Measurements from ENCODE around the gene TMEM98.
"Not testable (repeated sequence)": the region's sequence is repeated elsewhere in the genome, so short reads cannot be mapped to it uniquely, and the experiment has no call there.

The TMEM98 gene

DNA sequence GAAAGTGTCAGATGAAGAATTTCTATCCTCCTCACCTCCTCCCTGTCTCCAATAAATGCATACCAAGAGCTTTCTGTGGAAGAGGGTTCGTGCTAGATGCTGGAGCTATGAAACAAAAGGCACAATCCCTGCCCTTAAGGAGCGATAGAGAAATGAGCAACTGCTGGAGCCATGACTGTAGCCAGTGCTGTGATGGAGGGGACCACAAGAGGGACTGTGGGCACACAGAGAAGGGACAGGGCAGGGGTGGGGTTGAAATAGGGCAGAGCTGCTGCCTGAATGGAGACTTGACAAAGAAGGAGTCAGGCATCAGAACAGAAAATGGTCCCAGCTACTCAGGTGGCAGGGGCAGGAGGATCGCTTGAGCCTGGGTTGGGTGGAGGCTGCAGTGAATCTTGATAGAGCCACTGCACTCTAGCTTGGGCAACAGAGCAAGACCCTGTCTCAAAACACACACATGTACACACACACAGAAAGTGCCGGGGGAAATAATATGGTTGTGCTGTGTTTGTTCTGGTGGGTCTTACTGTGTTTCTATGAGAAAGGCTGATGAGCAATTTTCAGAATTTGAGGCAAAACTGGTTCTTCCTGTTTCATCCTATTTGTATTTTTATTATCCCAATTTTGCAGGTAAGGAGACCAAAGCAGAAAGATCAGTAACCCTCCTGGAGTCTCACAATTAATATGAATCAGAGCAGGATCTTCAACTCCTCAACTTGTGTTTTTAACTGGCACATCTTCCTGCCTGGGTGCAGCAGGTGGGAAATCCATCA is 16.5 kb downstream of the TMEM98 start:
- DNase-seq, result no peak

DNA sequence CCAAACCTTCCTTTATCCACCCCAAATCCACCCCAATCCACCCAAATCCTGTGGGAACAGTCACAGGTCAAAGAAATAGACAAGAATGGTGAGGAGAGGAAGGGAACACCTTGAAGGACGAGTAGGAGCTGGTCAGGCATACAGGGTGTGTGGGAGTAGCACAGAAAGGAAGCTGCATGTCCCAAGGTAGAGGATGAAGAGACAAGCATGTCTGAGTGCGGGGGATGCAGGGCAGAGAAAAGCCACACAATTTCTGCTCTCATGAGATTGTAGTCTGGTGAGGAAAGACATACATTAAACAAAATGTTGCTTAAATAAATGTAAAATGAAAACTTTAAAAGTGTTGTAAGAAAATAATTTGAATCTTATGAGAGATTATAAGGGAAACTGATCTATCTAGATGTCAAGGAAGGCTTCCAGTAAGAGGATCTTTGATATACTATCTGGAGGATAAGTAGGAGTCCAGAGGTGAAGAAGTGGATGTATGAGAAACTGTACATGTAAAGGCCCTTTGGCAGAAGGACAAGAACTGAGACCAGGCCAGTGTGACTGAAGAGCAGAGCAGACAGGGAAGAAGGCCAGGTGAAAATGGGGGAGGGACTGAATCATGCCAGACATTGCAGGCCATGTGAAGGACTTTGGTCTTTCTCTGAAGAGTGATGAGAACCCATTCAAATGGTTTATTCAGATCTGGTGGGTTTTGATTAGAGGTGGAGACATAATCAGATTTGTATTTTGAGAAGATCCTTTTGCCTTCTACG is 18.6 kb downstream of the TMEM98 start:
- no peak for DNase-seq

DNA sequence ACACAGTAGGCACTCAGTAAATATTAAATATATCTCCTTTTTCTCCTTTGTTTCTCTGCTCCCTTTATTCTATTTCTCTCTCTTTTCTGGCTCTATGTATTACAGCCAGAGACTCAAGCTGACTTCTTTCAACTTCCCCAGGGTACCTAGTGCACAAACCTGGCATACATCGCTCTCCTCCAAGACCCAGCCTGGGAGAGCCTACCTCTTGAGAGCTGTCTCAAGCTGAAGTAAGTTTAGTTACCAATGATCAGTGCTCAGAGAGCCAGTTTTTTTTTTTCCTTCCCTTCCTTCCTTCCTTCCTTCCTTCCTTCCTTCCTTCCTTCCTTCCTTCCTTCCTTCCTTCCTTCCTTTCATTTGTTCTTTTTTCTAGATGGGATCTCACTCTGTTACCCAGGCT is 19.8 kb downstream of the TMEM98 start:
- no peak for DNase-seq

DNA sequence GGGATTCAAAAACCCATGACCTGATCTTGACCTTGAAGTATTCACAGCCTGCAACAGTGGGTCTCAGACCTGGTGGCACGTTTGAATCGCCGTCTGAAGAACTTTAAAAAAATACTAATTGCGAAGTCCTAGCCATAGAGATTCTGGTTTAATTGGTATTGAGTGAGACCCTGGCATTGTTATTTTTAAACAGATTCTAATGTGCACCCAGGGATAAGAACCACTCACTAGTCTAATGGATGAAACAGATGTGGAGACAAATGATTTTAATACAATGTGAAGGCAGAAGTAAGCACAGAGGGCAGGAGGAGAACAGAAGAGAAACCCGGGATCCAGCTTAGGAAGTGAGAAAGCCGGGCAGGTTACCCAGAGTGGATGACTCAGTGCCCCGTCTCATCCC is 21.2 kb downstream of the TMEM98 start:
- DNase-seq, result no peak

DNA sequence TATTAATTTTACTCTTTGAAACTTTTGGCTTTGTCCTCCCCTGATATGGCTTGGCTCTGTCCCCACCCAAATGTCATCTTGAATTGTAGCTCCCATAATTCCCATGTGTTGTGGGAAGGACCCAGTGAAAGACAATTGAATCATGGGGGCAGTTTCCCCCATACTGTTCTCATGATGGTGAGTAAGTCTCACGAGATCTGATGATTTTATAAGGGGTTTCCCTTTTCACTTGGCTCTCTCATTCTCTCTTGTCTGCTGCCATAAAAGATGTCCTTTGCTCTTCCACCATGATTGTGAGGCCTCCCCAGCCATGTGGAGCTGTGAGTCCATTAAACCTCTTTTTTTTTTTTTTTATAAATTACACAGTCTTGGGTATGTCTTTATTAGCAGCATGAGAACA is 24.5 kb downstream of the TMEM98 start:
- DNase-seq, result not testable (repeated sequence)

DNA sequence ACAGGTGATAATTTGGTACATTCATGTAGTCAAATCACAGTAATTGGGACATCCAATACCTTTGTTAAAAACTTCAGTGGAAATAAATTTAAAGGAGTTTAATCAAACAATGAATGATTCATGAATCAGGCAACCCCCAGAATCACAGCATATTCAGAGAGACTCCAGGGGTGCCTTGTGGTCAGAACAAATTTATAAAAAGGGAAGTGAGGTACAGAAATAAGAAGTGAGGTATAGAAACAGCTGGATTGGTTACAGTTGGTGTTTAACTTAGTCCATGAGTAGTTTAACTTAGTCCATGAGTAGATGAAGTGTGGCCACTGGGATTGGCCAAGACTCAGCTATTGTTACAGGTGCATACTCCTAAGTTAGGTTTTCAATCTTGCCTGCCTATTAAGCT is 25.1 kb downstream of the TMEM98 start:
- DNase-seq, result no peak

DNA sequence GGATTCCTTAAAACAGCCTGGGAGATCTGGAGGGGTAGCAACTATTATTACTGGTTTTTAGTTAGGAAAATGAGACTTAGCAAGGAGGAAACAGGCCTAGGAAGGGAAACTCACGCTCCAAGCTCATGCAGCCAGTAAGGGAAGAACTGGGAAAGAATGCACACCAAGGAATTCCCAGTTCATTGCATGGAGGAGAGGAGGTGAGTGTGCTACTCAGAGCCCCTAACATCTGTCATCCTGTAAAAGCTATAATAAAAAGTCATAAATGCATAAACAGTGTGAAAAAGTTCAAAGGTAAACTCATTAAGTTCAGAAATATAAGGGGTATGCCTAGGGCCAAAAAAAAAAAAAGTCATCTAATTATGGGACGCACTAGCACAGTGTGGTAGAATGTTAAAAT is 25.9 kb downstream of the TMEM98 start:
- no peak for DNase-seq

DNA sequence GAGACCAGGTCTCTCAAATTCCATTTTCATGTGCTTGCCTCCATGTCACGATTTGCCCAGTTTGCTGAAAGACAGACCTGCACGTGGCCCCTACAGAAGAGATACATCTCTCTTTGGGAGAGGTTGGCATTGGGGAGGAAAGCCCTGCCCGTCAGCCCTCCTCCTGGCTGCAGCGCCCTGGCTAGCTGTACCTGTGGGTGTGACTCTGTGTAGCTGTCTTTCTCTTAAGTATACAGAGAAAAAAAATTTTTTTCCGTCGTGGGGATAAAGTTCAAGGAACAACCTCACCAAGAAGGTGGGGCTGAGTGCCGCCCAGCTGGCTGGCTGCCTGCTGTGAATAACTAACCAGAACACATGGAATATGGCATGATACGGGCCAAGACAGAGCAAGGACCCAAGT is 26.5 kb downstream of the TMEM98 start:
- no peak for DNase-seq

DNA sequence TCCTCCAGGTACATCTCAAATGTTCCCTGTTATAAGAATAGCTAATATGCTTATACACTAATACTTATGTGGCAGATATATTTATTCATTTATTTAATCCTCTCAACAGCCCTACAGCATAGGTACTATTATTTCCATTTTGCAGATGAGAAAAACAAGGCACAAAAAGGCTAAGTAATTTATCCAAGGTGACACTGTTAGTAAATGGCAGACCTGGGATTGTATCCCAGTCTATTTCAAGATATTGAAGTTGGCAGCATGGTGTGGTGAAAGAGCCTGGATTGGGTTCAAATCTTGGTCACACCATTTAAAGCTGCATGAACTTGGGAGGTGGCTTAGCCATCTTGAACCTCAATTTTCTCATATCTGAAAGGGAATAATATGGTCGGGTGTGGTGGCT is 27.2 kb downstream of the TMEM98 start:
- no peak for DNase-seq

DNA sequence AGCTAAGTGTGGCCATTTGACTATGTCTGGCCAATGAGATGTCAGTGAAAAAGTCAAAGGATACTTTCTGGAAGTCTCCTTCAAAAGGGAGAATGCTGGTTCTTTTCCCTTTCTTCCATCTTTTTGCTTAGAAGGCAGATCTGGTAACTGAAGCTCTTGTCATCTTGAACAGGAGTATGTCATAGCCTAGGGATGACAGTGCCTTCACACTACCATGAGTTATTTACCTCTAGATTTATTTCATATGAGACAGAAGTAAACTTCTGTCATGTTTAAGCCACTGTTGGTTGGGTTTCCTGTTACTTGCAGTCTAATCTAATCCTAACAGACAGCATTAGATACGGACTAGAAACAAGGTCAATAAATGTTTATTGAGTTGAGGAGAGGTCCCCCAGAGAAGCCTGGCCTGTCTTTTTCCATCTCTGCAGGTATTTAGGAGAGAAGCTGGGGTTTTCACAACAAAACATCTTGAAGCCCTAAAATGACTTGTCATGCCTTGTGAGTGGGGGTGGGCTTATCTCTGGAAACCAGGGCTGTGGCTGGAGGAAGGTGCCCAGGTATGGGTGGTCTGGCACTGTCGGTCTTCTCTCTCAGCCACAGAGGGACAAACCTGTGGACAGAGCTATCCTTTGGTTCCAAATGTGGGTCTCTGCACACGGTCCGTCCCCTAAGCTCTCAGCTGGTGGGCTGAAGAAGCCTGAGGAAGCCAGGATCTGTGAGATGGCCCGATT is 28.5 kb downstream of the TMEM98 start:
- no peak for DNase-seq

DNA sequence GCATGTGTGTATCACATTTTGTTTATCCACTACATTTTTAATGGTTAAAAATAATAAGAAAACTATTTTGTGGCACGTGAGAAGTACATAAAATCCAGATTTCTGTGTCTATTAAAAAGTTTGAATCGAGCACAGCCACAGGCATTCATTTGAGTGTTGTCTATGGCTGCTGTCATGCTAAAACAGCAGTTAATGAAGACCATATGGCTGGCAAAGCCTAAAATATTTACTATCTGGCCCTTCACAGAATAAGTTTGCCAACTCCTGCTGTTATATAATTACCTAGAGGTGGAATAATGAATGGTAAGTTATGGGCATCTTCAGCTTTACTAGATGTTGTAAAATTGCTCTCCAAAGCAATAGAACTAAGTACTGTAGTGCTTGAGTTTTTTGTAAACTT is 30.5 kb downstream of the TMEM98 start:
- DNase-seq, result no peak

DNA sequence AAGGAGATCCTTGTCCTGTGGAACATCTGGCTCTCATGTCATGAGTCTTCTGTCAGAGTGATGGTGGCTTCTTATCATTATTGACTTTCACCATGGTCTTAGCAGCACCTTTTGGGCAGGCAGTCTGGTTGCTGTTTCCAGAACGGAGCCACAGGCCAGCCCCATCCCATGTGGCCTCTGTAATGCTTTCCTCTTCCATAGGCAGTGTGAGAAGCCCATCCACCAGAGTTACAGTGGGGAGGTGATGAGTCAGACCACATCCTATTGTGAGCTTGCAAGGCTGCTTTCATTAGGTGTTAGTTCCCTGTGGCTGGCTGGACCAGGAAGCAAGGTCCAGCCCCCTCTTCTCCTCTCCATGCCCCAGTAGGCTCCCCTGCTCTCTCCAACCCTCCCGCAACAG is 32.9 kb downstream of the TMEM98 start:
- DNase-seq, result no peak

DNA sequence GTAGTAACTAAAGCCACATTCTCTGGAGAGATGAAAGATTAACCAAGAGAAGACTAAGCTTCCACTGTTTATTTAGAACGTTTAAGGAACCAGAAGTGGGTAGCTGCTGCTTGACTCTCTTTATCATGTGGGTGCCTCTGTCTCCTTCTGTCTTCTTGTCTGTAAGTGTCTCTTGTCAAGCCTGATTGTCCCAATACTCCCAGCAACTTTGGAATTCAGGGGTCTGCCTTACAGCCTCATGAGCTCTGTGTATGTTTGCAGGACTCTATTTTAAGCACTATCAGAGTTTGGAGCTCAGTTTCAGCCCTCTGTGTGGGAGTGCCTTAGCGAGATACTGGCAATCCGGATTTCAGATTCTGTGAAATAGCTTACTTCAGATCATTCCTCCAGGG is 34.4 kb downstream of the TMEM98 start:
- no peak for DNase-seq

DNA sequence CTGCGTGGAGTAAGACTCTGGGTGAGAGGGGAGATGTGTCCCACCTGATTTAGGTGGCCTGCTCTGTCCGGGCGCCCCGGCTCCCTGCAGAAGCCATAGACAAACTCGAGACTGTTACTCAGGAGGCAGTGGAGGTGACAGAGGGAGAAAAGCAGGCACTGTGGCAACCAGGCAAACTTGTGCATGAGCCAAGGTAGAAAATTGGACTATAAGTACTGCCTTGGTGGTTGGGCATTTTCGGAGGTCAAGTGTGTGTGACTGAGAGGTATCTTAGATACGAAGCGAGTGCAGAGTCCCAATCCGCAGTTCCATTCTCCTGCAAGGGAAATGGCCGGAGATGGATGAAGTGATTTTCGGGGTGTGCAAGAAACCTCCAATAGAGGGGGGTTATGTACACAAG is 36.6 kb downstream of the TMEM98 start:
- DNase-seq, result no peak

DNA sequence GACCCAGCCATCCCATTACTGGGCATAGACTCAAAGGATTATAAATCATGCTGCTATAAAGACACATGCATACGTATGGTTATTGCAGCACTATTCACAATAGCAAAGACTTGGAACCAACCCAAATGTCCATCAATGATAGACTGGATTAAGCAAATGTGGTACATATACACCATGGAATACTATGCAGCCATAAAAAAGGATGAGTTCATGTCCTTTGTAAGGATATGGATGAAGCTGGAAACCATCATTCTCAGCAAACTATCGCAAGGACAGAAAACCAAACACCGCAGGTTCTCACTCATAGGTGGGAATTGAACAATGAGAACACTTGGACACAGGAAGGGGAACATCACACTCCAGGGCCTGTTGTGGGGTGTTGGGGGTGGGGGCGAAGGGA is 41.3 kb downstream of the TMEM98 start:
- not testable (repeated sequence) for DNase-seq

DNA sequence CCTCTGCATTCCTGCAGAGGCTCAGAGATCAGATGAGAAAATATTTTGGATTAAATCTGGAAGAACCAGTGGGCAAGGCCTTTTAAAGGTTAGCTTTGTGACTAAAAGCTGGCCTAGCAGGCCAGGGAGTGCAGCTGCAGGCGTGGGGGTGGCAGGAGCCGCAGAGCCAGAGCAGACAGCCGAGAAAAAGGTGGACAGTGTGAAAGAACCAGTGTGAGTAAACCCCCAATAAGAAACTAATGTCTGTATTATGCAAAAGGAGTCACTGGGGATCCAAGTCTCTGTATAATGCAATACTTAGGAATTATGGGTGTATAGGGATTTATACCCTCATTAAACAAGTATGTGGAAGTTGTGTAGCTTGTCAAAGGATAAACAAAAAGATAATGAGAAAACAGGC is 42.3 kb downstream of the TMEM98 start:
- no peak for DNase-seq

DNA sequence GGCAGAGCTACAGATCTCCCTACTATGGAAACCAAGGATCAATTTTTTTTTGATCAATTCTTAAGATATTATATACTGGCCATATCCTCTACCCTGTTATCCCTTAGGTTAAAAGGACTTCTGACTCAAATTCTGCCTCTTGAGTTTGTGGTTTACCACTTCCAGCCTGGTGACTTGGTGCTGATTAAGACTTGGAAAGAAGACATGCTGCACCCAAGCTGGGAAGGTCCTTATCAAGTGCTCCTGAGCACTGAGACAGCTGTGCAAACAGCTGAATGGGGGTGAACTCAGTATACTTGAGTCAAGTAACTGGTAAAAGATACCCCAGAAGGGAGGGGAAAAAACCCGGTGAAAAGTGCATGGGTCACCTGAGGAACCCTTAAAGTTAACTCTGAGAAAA is 43.2 kb downstream of the TMEM98 start:
- peak; percentile 14 to 21 for DNase-seq

DNA sequence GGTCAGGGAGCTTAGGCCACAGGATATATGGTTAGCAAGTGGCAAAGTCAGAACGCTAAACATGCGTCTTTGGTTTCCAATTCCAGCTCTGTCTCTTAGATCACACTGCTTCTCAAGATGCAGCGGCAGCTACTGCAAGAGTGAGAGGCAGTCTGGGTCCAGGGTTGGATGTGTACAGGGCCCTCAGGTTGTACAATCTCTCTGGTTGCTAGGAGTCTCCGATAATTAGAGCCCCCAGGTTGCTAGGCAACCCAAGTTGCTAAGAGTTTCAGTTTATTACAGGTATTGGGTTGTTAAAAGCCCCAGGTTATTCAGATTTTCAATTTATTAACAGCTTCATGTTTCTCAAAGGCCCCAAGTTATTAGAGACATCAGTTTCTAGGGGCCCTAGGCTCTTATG is 48.2 kb downstream of the TMEM98 start:
- no peak for DNase-seq

DNA sequence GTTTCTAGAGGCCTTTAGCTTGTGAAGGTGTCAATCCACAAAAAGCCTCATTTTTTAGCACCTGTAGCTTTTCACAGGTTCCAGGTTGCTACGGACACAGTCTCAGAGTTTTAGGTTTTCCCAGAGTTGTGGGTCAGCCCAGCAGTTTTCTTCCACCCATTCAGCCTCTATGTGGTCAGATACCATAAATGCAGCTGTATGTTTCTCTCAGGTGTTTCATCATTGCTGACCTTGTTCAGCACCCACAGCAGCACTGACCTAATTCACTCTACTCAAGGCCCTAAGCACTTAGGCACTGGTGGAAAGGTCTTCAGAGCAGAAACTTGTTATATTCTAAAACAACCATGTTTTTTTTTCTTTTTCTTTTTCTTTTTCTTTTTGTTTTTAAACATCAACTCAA is 48.7 kb downstream of the TMEM98 start:
- no peak for DNase-seq

DNA sequence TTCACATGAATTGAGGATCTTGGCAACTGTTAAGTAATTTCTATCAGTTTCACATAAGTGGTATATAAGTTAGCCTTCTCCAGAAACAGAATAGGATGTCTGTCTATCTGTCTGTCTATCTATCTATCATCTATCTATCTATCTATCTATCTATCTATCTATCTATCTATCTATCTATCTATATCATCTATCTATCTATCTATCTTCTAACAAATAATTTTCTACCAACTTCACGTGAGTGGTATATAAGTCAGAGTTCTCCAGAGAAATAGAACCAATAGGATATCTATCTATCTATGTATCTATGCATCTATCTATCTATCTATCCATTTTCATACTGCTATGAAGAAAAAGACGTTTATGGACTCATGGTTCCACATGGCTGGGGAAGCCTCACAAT is 52.3 kb downstream of the TMEM98 start:
- no peak for DNase-seq

DNA sequence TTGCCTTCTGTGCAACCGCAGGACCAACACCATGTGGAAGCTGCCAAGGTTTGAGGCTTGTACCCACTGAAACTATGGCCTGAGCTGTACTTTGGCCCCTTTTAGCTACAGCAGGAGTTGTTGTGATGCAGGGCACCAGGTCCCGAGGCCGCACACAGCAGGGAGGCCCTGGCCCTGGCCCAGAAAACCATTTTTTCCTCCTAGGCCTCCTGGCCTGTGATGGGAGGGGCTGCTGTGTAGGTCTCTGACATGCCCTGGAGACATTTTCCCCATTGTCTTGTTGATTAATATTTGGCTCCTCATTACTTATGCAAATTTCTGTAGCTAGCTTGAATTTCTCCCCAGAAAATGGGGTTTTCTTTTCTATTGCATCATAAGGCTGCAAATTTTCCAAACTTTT is 53.7 kb downstream of the TMEM98 start:
- DNase-seq, result not testable (repeated sequence)

DNA sequence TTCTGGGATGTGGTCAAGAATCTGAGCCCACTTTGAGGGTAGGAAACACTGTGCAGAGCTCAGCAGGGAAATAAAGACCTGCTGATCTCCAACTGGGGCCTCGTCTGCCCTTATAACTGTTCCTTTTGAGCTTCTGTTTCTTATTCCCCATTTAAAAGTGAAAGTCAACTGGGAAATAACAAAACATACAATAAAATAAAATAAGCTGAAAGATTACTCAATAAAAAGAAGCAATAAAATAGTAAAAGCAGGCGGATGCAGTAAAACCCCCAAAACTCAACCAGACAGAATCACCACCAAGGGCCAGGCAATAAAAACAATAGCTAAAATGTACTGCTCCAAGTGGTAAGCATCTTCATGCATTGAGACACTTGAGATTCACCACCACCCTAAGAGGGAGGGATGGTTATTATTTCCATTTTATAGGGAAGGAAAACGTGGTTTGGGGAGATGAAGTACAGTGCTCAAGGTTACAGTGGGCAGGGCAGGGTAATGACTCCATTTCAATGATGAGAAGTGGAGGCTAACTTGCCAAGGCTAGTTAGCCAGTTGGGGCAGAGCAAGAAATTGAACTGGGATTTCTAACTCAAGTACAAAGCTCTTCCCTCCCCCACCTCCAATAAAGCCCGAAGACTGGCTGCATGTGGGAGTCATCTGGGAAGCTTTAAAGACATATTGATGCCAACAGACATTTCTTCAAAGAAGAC is 57.2 kb downstream of the TMEM98 start:
- DNase-seq, result no peak

DNA sequence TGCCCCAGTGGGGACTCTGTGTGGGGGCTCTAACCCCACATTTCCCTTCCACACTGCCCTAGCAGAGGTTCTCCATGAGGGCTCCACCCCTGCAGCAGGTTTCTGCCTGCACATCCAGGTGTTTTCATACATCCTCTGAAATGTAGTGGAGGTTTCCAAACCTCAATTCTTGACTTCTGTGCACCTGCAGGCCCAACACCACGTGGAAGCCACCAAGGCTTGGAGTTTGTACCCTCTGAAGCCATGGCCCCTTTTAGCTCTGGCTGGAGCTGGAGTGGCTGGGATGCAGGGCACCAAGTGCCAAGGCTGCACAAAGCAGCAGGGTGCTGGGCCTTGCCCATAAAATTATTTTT is 59.5 kb downstream of the TMEM98 start:
- not testable (repeated sequence) for DNase-seq

Measured in stimulated activated CD4-positive, alpha-beta T cell treated with anti-CD3 and anti-CD28 coated beads, Interleukin-2, amount 100 ng/mL, for 48 hours (primary cell).